Nephron (organoid): ENCODE results near the gene UFSP2.
"Not testable (repeated sequence)": the region's sequence is repeated elsewhere in the genome, so short reads cannot be mapped to it uniquely, and the experiment has no call there.

Experiments used
- H3K27ac Mint-ChIP-seq, 3 experiments: 2 replicates each; pipeline ENCODE4 v1.8.0; 2020; ENCODE audit warnings: mixed read lengths in 3 of 3, mild to moderate bottlenecking in 2 of 3, moderate library complexity in 1 of 3
- H3K27me3 Mint-ChIP-seq: 2 replicates; pipeline ENCODE4 v1.8.0; 2021; ENCODE audit warnings: low read depth, mild to moderate bottlenecking, moderate library complexity, mixed read lengths
- H3K36me3 Mint-ChIP-seq: 2 replicates; pipeline ENCODE4 v1.8.0; 2020; ENCODE audit warnings: low read depth, mixed read lengths
- H3K4me1 Mint-ChIP-seq: 2 replicates; pipeline ENCODE4 v1.8.0; 2020; ENCODE audit warnings: mixed read lengths
- H3K4me3 Mint-ChIP-seq, 3 experiments: 2 replicates each; pipeline ENCODE4 v1.8.0; 2020; ENCODE audit warnings: mild to moderate bottlenecking in 3 of 3, mixed read lengths in 3 of 3, moderate library complexity in 2 of 3
- H3K9me3 Mint-ChIP-seq: 2 replicates; pipeline ENCODE4 v1.8.0; 2020; ENCODE audit warnings: mixed read lengths
- CTCF ChIP-seq, 3 experiments: fragments of 200-600 bp; sonication (generic); IDR thresholded peaks; one replicate each; pipeline ENCODE4 v1.5.0; 2021; ENCODE audit warnings: antibody characterized with exemption in 3 of 3; ENCODE audit not compliant: unreplicated experiment in 3 of 3

Gene UFSP2

GRCh38 chr4:185374027-185374426, 51.7 kb downstream of the UFSP2 start:
- no peak overlapping the region for H3K27ac Mint-ChIP-seq
- no peak overlapping the region for H3K4me3 Mint-ChIP-seq
- no peaks in the 10 kb centered on the region for H3K4me1 Mint-ChIP-seq
- no peaks in the 10 kb centered on the region for H3K9me3 Mint-ChIP-seq
- TF ChIP-seq CTCF (IDR thresholded peaks at IDR 0.05; ENCODE audit: unreplicated experiment in 3 of 3) = no peak
- H3K36me3 Mint-ChIP-seq = peaks cover 21% of the 10 kb centered on the region
- H3K27me3 Mint-ChIP-seq = no peaks in the 10 kb centered on the region

- no peak overlapping the region for H3K27ac Mint-ChIP-seq
- H3K9me3 Mint-ChIP-seq = no peaks in the 10 kb centered on the region
- H3K36me3 Mint-ChIP-seq = peaks cover 17% of the 10 kb centered on the region
- H3K4me3 Mint-ChIP-seq = no peak overlapping the region
- no peak for TF ChIP-seq CTCF (IDR thresholded peaks at IDR 0.05; ENCODE audit: unreplicated experiment in 3 of 3)
- H3K27me3 Mint-ChIP-seq = no peaks in the 10 kb centered on the region
- no peaks in the 10 kb centered on the region for H3K4me1 Mint-ChIP-seq
Observed at GRCh38 chr4:185371702-185372101, 54.1 kb downstream of the UFSP2 start.

GRCh38 chr4:185370268-185370949, 55.4 kb downstream of the UFSP2 start:
- Mint-ChIP-seq H3K36me3 (peaks cover 11% of the 10 kb centered on the region), H3K4me1 (no peaks in the 10 kb centered on the region), H3K27ac (no peak overlapping the region), H3K27me3 (no peaks in the 10 kb centered on the region), H3K9me3 (no peaks in the 10 kb centered on the region), H3K4me3 (no peak overlapping the region)
- TF ChIP-seq CTCF (IDR thresholded peaks at IDR 0.05; ENCODE audit: unreplicated experiment in 3 of 3) = no peak

GRCh38 chr4:185369731-185370130, 56.0 kb downstream of the UFSP2 start:
- H3K36me3 Mint-ChIP-seq = peaks cover 11% of the 10 kb centered on the region
- no peak overlapping the region for H3K4me3 Mint-ChIP-seq

GRCh38 chr4:185364886-185365285, 60.9 kb downstream of the UFSP2 start:
- Mint-ChIP-seq H3K9me3 (no peaks in the 10 kb centered on the region), H3K36me3 (peaks cover 12% of the 10 kb centered on the region), H3K27me3 (no peaks in the 10 kb centered on the region), H3K4me1 (peaks cover 6% of the 10 kb centered on the region), H3K27ac (no peak overlapping the region), H3K4me3 (no peak overlapping the region)
- TF ChIP-seq CTCF (IDR thresholded peaks at IDR 0.05; ENCODE audit: unreplicated experiment in 3 of 3) = no peak

More at GRCh38 chr4:185369731-185370130, 56.0 kb downstream of the UFSP2 start:
- Mint-ChIP-seq H3K27me3 (no peaks in the 10 kb centered on the region), H3K27ac (no peak overlapping the region), H3K4me1 (no peaks in the 10 kb centered on the region), H3K9me3 (no peaks in the 10 kb centered on the region)
- no peak for TF ChIP-seq CTCF (IDR thresholded peaks at IDR 0.05; ENCODE audit: unreplicated experiment in 3 of 3)

GRCh38 chr4:185363251-185363650, 62.5 kb downstream of the UFSP2 start:
- Mint-ChIP-seq H3K36me3 (peaks cover 9% of the 10 kb centered on the region), H3K4me3 (no peak overlapping the region)
- no peak for TF ChIP-seq CTCF (IDR thresholded peaks at IDR 0.05; ENCODE audit: unreplicated experiment in 3 of 3)

GRCh38 chr4:185362570-185362969, 63.2 kb downstream of the UFSP2 start:
- not testable (repeated sequence) for H3K27ac Mint-ChIP-seq

More at GRCh38 chr4:185363251-185363650, 62.5 kb downstream of the UFSP2 start:
- Mint-ChIP-seq H3K9me3 (no peaks in the 10 kb centered on the region), H3K27ac (peak overlapping the region in 1 of 3 experiments; percentile 49), H3K4me1 (peaks cover 6% of the 10 kb centered on the region), H3K27me3 (no peaks in the 10 kb centered on the region)

More at GRCh38 chr4:185362570-185362969, 63.2 kb downstream of the UFSP2 start:
- H3K4me1 Mint-ChIP-seq, H3K9me3 Mint-ChIP-seq, H3K27me3 Mint-ChIP-seq, H3K4me3 Mint-ChIP-seq, H3K36me3 Mint-ChIP-seq: not testable (repeated sequence)
